HG02642 (cell line): ENCODE data around the gene HS3ST4.
"Not testable (repeated sequence)": the region's sequence is repeated elsewhere in the genome, so short reads cannot be mapped to it uniquely, and the experiment has no call there.

Experiments
- ATAC-seq: cut with Tn5 transposase; IDR thresholded peaks from one replicate; pipeline ENCODE4 v1.9.1; 2021; ENCODE audit warnings: mild to moderate bottlenecking; ENCODE audit not compliant: unreplicated experiment, poor library complexity

Gene HS3ST4

DNA sequence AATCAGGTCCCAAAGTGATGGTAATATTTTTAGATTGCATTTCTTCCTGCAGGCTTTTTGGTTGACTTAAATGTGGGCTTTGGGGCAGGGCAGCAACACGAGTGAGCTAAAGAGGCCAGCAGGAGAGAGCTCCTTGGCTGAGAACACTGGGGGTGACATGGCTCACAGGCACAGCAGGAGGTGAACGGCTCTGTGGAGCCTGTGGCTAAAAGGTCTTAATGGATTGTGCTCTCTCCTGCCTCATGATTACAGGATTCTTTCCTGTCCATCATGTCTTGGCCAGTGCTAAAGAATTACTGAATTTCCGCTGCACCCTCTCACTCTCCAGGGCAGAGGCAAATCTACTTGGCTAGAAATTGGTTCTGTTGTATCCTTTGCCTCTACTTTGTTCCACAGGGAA is 366.6 kb downstream of the HS3ST4 start:
- ATAC-seq, result no peak

GRCh38 chr16:26070302-26071100 is 378.7 kb downstream of the HS3ST4 start:
- ATAC-seq, result no peak

DNA sequence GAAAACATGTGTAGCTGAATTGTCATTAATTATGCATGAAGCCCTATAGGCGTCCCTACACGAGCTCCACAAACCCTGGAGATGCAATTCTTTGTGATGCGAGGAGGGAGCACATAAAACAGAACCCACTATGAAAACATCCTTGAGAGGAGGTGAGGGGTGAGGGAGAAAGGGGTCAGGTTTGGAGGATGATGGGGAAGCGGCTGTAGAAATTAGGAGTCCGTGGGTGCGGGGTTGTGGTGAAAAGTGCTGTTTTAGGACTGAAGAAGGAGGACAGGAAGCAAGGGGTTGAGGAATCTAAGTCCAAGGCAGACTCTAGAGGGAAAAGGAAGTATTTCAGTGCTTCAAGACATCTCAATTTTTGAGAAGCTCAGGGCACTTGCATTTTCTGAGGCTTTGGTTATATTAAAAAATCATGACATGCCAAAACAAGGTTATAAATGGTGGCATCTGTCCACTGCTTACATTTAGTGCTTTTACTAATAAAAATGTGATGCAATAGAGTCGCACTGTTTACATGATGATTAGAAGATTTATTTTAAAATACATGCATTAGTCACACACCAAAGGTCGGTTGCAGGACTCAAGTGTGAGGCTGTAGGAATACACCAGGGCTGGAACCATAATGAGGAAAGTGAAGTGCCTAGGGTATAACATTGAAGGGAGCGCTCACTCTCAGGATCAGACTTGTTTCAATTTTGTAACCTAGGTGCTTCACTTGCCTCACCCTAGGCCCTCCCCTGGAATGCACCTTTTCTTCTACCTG is 379.5 kb downstream of the HS3ST4 start:
- no peak for ATAC-seq

GRCh38 chr16:26078716-26079355 is 387.1 kb downstream of the HS3ST4 start:
- ATAC-seq, result no peak

DNA sequence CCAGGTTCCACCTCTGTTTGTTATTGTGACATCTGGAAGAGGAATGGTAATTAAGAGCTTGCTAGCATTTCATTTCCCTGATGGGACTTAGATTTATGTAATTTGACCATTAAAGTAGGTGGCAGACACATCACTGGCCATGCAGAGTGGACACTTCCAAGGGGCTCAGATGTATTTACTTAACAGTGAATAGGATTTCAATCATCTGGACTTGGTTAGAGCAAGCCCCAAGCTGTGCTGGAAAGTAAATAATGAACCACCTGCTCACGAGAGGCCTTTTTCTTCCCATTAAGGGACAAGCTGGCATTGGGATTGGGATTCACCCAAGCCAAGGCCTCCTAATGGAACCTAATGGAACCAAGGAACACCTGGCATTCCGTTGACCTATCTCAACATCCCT is 395.3 kb downstream of the HS3ST4 start:
- no peak for ATAC-seq

GRCh38 chr16:26091511-26091910 is 399.8 kb downstream of the HS3ST4 start:
- ATAC-seq, result no peak

- not testable (repeated sequence) for ATAC-seq
Observed at GRCh38 chr16:26098206-26098605, 406.4 kb downstream of the HS3ST4 start.

DNA sequence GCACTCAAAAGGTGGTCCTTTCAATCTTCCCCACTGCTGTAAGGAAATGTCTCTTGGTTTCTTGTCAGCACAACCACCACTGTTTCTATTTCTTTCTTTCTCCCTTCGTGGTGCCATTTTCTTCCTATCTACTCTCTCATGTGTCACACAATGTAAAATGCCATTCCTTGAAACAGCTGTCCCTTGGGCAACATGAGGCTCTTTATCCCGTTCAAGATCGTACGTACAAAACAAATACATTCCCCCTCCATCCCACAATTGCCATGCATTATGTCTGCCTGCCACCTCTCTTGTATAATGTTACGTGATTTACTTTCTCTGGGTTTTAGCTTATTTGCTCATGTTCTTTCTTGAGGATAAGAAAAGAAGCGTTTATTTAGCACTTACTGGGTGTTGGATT is 410.6 kb downstream of the HS3ST4 start:
- no peak for ATAC-seq

DNA sequence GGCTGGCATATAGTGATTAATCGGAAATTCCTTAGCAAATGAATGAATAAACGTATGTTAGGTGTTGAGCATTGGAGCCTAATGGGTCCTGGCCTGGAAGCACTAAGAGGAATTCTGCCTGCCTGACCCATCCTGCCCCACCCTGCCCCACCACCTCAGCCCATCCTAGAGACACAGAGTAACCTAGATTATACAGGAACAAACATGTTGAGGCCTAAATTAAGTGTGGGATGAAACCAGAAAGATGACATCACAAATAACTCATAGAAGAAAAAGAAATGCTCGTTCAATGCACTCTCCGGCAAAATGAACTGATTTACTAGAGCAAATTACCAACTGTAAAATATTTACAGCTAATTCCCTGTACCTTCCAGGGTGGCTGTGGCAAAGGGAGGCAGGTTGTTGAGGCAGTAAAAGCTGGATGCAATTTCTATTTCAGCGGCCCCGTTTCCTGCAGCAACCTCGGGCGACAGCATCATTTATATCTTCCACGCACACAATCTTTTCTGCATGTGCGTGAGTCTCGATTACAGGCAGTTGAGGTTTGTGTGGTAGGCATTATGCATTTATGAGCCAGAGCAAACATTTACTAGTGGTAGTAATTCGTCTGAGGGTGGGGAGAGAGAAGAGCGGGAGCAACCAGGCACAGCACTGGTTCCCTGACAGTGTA is 417.2 kb downstream of the HS3ST4 start:
- no peak for ATAC-seq

DNA sequence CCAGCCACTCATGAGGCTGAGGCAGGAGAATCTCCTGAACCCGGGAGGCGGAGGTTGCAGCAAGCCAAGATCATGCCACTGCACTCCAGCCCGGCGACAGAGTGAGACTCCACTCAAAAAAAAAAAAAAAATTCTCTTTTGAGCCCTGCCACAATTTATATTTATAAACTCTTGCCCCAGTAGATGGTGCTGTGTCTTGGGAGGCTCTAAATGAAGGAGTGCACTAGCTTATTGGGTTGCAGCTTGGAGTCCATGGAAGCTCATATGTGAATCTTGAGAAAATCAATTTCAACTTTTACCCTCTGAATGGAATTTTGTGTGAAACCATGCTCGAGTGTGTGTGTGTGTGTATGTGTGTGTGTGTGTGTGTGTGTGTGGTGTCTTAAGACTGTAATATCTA is 420.1 kb downstream of the HS3ST4 start:
- ATAC-seq, result no peak

GRCh38 chr16:26118575-26118974 is 426.8 kb downstream of the HS3ST4 start:
- ATAC-seq, result no peak

- ATAC-seq, result no peak
Observed at GRCh38 chr16:26120729-26121128, 429.0 kb downstream of the HS3ST4 start.

- no peak for ATAC-seq
Observed at GRCh38 chr16:26128296-26128695, 436.5 kb downstream of the HS3ST4 start.

DNA sequence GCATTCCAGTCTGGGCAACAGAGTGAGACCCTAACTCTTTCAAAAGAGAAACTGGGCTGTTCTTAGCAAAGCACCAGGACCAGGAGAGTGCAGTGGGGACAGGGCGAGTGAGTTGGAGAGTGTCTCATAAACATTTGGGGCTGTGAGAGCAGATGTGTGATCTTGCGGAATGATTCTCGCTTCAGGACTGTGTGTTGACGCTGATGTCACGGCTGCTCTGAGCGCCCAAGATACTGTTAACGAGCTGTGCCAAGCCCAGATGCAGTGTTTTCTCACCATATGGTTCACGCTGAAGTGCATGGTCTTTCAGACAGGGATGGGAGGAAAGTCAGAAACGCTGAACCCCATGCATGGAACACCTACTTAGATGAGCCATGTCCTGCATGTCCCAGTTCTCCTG is 438.2 kb downstream of the HS3ST4 start:
- no peak for ATAC-seq

DNA sequence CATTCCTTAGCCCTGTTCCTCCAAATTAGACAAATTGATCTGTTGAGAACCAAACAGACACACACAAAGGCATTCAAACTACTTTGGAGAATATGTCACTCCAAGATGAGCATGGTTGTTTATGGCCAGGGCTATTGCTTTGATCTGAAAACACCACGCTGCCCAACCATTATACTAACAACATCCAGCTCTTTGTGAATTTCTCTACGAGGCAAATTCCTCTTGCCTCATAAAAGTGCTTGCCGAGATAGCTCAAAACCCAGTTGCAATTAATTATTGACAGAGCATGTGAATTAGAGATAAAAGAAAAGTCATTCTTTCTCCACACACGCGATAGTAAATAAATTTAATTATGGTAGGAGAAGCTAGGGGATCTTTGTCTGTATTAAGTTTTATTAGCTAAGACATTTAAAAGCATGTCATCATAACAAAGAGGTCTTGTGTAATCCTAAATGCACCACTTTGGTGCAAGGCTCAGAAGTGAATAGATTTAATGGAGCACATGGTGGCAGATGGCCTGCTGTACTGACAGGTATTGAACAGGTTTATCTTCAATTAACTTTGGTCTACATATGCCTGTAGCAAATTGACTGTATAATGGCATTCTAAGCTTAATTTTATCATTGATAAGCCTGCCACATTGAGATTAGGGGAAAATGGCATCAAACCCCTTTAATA is 441.8 kb downstream of the HS3ST4 start:
- ATAC-seq, result no peak

- no peak for ATAC-seq
Observed at GRCh38 chr16:26134588-26134987, 442.8 kb downstream of the HS3ST4 start.

DNA sequence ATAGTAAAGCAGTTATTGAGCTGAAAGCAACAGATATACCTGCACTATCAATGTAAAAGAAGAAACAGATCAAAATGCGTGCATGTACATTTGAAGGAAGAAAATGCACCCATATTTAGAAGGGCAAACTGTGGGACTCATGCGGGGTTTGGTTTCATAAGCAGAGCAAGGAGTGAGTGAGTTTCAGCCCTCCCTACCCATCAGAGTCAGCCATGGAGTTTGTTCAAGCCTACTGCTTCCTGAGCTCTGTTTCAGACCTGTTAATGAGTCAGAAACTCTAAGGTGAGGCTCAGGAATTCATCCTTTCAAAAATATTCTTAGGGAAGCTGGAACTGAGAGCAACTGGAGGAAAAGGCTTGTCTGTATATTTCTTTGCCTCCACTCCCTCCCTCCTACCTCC is 446.2 kb downstream of the HS3ST4 start:
- no peak for ATAC-seq

DNA sequence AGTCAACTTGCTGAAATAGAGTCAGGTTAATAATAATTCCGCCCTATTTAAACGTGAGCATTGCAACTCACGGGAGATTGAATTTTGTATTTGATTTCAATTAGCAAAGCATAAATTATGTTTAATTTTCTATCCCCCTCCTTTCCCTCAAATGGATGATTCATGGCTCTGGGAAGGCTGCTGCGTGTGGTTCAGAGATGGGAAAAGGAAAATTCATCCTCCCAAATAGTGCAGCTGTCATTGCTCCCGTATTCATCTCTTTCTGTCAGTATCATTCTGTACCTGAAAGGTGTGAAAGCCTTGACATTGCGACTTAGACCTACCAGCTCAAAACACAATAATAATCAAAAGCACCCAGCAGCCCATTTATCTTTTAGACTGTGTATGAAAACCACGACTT is 447.3 kb downstream of the HS3ST4 start:
- ATAC-seq, result no peak

DNA sequence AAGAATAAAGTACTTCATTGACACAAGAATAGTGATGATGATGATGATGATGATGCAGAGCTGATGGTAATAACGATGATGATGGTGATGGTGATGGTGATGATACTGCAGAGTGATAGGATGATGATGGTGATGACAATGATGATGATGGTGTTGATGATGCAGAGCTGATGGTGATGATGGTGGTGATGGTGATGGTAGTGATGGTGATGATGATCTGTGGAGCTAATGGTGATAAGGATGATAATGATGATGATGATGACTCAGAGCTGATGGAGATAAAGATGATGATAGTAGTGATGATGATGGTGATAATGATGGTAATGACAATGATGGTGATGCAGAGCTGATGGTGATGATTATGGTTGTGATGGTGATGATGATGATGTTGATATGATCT is 448.1 kb downstream of the HS3ST4 start:
- no peak for ATAC-seq
